Inflammatory macrophage treated with lipopolysaccharide for 1 hour (primary cell): Measurements from ENCODE around the gene POLR3GL.

Experiments used
- DNase-seq, 2 donors: peaks; one replicate each; pipeline ENCODE4 v3.0.0-alpha.2; 2020 to 2022

POLR3GL gene

DNA sequence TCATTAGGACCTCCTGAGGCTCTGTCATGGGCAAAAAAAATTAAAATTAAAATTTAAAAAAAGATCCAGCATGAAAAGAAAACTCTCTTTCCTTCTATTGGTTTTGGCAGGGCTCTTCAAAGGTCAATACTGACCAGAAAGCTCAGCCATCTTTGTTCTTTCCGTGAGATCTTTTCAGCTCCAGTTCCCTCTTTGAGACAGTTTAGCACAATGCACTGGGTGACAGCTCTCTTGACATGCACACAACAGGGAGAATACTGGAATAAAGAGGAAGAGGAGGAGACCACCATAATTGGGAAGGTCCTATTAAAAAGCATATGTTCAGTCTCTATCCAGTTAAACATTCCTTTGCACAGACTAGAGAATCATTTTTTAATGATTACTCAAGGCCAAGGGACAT lies 13.0 kb upstream of the POLR3GL start:
- no peak for DNase-seq

DNA sequence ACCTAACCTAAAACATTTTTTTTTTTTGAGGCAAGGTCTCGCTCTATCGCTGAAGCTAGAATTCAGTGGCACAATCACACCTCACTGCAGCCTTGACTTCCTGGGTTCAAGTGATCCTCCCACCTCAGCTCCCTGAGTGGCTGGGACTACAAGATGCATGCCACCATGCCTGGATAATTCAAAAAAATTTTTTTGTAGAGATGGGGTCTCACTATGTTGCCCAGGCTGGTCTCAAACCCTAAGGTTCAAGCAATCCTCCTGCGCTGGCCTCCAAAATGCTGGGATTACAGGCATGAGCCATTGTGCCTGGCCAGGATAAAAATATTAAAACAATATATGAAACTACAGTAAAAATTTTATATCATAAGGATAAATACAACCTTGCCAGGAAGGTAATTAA lies 11.6 kb upstream of the POLR3GL start:
- DNase-seq, result no peak

DNA sequence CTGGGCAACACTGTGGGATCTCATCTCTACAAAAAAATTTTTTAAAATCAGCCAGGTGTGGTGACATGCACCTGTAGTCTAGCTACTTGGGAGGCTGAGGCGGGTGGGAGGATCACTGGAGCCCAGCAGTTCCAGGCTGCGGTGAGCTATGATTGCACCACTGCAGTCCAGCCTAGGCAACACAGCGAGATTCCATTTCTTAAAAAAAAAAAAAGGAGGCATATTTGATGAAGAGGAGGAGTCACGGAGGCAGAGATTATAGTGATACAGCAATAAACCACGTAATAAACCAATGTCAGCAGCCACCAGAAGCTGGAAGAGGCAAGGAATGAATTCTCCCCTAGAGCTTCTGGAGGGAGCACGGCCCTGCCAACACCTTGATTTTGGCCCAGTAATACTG lies 10.6 kb upstream of the POLR3GL start:
- DNase-seq, result no peak

DNA sequence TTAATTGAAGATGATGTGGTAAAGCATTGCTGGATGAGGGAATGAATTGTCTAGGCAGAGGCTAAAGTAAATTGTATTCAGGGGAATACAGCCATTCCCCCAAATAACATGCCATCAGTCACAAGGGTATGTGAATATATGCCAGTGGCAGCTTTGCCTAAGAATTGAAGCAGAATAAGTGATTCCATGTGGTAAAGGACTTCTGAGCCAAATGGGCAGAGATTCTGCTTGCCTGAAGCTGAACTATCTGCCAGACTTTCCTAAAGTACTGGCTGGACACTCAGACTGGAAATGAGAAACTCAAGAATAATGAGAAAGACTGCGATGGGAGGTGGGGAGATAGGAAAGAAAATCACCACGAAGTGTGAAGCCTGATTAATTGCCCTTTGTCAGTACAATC lies 9.1 kb upstream of the POLR3GL start:
- no peak for DNase-seq

DNA sequence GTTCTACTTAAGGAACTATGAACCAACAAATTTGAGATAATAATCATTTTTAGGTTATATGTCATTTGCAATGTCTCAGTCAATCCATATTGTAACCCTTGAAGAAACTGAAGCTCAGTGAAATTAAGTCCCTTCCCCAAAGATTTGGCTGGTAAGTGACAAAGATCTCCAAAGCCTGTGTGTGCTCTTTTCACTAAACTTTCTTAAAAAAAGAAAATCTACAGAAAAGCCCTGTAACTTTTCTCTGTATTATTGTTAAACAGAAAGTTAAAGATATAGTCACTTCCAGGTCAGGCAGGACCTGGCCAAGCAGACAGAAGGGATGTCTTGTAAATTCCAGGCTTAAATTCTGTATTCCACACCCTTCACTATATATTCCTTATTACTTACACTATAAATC lies 8.1 kb upstream of the POLR3GL start:
- DNase-seq, result no peak

DNA sequence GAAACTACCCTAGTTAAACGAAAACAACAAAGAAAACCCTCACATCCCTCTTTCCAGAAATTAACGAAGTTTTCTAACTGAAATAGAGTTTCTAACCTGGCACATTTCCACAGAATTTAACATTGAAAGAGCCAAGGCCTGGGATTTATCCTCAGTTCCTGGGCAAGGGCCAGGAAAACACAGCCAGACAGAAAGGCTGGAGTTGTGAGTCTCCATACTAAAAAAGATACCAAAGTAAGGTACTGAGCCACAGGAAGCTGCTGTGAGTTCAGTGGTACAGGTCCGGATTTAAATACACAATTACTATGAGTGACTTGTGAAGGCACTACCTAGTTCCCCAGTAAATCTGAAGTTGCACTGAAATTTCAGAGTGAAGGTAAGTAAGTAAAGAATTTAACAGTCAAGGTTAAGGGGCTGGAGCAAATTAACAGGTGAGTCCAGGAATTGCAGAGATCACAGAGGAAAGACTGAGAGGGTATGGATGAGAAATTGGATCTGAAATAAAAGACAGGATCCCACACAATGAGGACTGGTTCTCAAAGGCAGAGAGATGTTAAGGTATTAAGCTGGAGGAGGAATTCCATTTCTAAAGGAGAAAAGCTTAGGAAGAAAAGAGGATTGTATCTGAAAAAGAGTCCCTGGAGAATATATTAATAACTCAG lies 7.6 kb upstream of the POLR3GL start:
- no peak for DNase-seq

DNA sequence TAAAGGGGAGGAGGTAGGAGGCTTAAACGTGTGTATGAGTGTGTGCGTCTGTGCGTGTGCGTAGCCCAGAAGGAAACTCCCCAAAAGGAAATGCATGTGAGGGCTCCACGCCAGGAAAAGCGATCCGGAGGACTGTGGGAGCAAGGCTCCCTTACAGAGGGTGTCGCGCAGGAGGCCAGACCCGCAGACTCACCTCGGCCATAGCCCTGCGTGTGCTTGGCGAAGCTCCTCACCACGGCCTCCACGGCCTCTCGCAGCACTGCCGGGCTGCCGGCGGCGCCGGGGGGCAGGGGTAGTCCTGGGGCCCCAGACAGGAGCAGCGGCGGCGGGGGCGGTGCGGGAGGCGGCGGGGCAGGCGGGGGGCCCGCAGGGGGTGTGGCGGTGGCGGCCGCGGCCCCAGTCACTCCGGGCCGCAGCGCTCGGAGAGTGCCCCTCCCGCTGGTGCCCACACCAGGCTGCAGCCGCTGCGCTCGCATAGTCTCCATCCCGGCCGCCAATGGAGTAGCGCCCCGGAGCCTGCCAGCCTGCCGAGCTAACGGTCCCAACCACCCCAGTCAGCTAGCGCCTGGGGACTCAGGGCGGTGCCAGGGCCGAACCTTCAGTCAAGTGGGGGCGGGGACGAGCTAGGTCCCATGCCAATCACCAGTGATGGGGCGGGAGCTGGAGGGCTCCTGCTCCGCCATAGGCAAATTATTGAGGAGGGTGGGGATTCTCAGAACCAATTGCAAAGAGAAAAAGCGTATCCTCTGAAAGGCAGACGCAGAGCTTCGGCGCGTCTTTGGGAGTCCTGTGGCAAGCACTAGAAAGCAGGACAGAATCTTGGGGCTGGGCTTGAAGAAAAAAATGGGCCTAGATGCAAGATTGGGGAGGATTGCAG lies 6.8 kb upstream of the POLR3GL start, which contains the start of gene LIX1L:
Gene LIX1L, minus strand, starts transcription at position 575 of the 877 bp plus-strand sequence. Its CDS starts 90 bp downstream, at position 485.
- peak; percentile 96 to 97 for DNase-seq

DNA sequence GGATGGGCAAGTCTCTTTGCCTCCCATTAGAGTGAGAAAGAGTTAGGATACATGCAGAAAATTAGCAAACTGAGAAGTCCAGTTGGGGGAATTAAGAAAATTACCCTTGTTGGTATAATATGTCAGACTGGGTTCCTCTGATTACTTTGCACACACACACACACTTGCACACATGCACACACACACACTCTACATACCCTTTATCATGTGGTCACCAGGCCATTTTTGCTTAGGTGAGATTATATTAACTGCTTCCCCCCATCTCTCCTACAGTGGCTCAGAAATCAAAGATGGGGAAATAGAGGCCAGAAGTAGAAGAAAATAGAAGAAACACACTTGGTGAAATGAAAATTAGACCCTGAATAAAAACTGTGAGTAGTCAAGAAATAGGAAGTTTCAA lies 5.8 kb upstream of the POLR3GL start:
- DNase-seq, result no peak

DNA sequence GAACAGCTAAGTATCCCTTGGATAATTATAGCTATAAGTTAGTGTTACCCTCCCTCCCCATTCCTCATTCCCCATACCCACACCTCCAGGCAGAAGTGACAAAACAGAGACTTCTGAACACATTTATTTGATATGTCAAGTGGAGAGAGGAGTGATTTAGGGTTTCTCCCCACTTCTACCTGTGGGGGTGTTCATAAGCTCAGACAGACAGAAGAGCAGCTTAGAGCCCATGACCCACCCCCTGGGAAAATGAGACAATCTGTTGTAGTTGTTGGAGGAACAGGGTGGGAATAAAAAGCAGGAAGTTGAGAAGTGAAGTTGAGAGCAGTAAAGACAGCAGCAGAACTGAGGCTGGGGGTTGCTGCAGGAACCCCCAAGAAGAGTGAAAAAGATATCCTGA lies 5.2 kb upstream of the POLR3GL start:
- DNase-seq, result no peak

DNA sequence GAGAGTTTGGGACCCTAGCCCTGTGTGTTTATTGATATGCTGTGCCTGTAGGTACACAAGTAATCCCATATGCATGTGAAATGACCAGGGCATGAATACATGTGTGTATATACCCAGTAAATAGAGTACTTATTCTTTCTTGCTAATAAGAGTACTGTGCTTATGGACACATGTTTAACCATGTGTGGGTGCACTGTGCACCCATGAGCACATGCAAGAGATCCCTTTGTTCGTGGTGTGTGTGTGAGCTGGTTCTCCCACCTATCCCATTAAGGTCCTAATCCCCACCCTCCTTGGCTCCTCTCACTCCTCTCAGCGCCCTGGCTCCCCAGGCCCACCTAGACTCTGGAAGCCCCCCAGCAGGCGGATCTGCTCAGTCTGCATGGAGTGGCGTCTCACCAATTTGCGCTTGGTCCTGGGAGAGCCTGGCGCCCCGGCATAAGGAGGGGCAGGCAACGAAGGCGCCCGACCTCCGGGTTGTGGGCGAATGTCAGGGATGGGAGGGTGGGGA lies 4.5 kb upstream of the POLR3GL start:
- no peak for DNase-seq

DNA sequence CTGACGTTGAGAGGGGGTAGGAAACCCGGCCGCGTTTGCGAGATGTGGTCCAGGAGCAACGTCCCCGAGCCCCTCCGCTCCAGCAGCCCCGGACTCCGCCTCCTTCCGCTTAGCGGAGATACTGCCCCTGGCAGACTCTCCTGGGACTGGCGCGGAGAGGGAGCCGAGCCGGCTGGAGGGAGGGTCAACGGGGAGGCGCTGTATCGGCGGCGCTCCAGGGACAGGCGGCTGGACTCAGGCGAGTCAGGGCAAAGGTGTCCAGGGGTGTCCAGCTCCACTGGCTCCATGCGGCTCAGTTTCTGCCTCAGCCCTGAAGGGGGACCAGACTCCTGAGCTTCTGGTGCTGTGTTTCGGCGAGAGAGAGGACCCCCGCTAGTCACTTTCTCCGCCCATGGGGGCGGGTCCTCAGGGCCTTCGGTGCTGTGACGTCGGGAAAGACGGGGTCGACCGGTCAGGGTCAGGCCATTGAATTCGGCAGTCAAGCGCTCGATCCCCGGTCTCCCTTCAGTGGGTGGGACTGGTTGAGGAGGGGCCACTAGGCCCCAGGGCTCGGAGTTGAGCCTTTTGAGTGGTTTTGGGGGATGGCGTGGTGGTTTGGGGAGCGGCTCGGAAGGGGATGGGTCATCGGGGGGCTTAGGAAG lies 3.9 kb upstream of the POLR3GL start:
- DNase-seq, result peak; percentile 34 to 47

DNA sequence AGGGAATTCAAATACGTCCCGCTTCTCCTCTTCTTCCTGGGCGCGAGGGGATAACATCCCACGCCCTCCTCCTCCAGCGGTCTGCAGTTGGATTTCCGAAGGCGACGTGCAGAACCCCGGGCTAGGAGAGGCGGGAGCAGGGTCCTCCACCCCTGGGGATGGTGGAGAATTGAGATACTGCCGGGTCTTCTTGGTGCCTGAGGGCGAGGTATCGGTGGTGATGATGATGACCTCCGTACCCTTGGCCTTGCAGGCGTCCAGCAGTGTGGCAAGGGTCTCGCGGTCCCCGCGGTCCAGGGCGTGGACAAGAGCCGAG lies 3.4 kb upstream of the POLR3GL start:
- no peak for DNase-seq

DNA sequence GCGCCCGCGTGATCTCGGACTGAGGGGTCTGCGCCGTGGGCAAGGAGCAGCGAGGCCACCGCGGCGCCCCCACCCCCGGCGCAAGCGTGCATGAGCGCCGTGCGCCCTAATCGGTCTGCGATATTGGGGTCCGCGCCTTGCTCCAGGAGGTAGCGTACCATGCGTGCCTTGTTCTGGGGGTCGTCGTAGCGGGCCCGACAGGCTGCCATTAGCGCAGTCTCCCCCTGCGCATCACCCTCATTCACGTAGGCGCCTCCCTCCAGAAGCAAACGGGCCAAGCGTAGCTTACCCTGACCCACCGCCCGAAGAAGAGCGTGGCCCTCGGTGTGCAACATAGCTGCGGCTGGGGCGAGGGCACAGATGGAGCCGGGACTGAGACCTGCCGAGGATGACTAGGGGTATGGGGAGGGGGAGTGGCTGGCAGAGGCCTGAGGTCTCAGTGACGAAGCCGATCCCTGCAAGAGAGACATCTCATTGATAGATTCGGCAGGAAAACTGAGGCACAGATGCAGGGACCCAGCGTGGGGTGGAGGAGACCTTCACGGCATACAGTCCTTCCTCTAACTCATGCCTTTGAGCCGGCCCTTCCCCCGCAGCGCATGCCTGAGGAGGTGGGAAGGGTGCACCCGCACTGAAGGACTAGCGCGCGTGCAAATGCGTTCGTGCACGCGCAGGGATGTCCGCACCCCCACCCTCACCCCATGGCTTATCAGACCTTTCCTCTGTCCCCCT lies 2.9 kb upstream of the POLR3GL start:
- DNase-seq, result no peak

DNA sequence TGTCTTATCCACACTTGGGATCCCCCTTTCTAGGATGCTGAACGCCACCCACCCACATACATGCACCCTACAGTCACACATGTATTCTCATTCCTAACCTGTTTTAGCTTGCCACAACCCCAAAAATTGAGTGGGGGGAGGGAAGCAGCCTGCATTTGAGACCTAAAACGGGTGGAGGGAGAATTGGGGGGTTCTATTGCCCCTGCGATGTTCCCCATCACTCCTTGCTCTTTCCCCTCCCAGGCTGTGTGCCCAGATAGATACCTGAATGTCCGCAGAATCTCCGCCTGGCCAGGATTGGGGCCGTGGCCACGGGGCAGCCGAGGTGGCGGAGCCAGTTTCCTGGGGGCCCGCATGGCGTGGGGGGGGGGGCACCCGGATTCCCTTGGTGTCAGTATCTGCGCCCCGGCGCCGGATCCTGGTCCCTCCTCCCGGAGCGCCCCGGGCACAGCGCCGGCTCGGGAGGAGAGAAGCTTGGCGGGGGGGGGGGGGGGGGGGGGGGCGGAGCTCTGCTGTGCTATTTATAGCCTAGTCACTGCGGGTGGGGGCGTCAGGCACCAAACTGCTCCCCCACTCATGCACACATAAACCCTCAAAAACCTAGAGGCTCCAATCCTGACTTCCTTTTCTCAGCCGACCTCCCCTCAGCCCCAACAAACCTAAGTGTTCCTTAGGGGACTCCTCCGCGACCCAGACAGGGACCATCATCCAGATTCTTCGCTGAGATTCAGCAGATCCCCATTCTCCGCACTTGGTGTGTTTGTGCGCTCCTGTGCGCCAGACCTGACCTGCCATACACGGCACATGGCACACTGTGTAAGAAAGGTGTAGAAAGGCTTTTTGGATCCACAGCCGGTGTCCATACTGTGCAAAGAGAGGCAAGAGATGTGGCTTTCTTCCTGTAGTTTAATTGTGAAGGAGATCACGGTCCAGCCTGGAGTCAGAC lies 2.1 kb upstream of the POLR3GL start:
- DNase-seq, result no peak

DNA sequence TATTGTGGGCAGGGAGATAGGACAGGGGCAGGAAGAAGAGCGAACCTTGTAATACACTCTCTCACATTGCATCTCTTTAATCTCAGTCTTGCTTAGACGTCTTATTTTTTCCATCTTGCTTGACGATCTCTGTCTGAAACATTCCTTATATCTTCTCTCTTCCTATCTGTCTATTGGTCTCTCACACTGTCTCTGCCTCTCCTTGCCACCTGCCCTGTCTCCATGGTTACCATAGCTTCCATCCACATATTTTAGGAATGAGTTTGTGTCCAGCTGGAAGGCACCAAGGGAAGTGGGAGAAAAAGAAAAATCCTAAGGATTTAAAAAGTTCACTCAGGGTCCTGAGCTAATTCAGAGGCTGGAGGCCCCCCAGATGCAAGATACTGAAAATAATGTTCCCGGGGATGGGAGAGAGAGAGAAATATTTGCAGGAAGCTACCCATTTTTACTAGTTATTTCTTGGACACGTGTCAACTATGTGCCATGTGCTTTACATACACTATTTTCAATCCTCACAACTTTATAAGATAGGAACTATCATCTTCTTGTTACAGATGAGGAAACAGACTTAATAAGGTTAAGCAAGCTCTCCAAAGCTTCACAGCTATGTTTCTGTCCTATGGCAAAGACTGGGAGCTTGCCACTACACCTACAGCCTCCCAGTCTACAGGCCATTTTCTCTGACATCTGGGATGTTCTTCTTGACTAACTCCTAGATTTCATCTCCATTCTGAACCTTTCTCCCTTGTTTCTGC lies 1.0 kb upstream of the POLR3GL start:
- no peak for DNase-seq

DNA sequence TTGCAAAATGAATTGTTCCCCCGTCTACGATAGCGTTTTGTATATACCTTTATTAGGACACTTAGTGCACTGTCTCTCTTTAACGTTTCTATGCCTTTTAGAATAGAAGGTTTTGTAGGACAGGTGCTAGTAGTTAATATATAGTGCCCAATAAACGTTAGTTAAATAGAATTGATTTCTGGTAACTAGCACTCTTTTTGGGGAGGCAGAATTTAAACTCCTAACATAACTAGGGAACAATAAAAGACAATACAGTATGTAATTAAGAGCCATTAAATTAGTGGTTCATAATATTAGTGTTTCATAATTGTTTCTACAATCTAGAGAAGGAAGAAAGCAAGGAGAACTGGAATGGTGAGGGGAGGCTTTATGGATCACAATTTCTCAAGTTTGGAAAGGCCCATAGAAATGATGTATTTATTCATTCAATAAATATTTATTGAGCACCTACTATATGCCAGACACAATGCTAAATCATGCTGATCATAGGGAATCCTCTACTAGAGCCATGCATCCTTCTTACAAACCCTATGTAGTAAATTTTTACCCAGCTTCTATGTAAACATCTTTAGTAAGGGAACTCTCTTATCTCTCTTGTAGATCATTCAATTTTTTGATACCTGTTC lies 742 bp downstream of the POLR3GL start:
- DNase-seq, result no peak

DNA sequence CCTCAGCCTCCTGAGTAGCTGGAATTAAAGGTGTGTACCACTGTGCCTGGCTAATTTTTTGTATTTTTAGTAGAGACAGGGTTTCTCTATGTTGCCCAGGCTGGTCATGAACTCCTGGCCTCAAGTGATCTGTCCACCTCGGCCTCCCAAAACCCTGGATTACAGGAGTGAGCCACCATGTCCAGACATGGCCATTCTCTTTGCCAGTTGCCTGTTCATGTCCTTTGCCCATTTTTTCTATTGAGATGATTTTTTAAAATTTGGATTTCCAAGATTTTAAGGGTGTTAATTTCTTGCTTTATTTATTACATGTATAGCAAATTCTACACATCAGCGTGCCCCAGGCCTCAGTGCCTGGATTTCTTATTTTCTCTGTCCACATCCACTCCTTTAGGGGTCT lies 2.8 kb downstream of the POLR3GL start:
- DNase-seq, result no peak

DNA sequence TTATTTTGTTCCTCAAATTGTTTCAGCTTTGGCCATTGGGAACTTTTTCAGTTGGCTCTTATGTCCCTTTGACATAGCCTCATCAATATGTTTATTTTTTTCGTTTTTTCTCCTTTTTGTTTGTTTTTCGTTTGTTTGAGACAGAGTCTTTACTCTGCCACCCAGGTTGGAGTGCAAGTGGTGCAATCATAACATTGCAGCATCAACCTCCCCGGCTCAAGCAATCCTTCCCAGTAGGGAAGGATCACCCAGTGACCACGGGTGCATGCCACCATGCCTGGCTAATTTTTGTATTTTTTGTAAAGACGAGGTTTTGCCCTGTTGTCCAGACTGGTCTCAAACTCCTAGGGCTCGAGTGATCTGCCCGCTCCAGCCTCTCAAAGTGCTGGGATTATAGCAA lies 8.1 kb downstream of the POLR3GL start:
- DNase-seq, result no peak

DNA sequence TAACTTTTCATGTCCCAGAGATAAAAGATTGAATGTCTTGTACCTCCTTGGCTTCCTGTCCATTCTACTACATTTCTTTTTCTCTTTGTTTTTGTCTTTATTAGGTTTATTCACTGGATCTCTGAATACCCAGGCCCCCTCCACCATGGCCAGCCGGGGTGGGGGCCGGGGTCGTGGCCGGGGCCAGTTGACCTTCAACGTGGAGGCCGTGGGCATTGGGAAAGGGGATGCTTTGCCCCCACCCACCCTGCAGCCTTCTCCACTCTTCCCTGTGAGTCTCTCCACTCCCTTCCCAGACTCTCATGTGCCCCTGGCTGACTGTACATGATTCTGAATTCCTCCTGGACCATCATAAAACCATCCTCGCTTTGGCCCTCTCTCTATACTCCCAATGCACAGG lies 10.2 kb downstream of the POLR3GL start:
- no peak for DNase-seq

DNA sequence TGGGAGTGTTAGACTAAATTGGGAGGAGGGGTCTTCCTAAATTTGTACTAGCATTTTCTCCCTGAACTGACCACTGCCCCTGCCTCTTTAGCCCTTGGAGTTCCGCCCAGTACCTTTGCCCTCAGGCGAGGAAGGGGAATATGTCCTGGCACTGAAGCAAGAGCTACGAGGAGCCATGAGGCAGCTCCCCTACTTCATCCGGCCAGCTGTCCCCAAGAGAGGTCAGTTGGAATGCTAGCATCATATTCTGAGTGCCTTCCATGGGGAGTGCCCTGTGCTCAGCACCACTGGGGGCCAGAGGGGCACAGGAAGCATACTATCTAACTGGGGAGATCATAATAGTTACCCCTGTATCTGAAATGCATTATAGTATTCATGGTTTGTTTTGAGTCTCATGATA lies 10.7 kb downstream of the POLR3GL start:
- DNase-seq, result no peak

DNA sequence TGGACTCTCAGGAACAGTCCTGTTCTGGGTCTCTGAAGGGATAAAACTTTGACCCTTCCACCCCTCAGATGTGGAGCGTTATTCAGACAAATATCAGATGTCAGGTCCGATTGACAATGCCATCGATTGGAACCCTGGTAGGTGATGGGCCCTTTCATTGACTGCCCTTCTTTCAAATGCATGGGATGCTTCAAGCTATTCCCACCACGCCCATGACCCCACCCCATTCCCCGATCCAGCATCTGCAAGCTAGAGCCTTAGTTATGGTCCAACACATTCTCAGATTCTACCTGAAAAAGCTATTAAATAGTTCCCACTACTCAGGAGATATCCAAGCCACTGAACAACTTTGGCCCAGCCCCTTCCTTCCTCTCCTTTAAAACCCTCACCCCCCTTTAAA lies 12.5 kb downstream of the POLR3GL start:
- no peak for DNase-seq
